Progenitor cell of endocrine pancreas (in vitro differentiated cells): Measurements from ENCODE around the gene RASSF8. TPM values are rescaled to one million over a fixed set of nuclear protein-coding genes. Genes with fewer than 3 reads are reported as not detected.

ENCODE experiments used
- DNase-seq: peaks from one replicate; pipeline ENCODE4 v3.0.0; 2021; ENCODE audit warnings: low spot score; ENCODE audit not compliant: unreplicated experiment
- H3K27ac Mint-ChIP-seq: 2 replicates; pipeline ENCODE4 v1.8.0; 2021; ENCODE audit warnings: mild to moderate bottlenecking, moderate library complexity, mixed read lengths
- H3K27me3 Mint-ChIP-seq: 2 replicates; pipeline ENCODE4 v1.8.0; 2021; ENCODE audit warnings: mixed read lengths
- H3K36me3 Mint-ChIP-seq: 2 replicates; pipeline ENCODE4 v1.8.0; 2022; ENCODE audit warnings: mixed read lengths; ENCODE audit not compliant: insufficient read depth
- H3K4me1 Mint-ChIP-seq: 2 replicates; pipeline ENCODE4 v1.8.0; 2021; ENCODE audit warnings: low read depth, mixed read lengths
- H3K4me3 Mint-ChIP-seq: 2 replicates; pipeline ENCODE4 v1.8.0; 2021; ENCODE audit warnings: low read depth, mild to moderate bottlenecking, moderate library complexity, mixed read lengths
- H3K9me3 Mint-ChIP-seq: 2 replicates; pipeline ENCODE4 v1.8.0; 2021; ENCODE audit warnings: low read depth, mixed read lengths
- long read RNA-seq: library from polyadenylated mRNA; unstranded; transcript quantifications from one replicate; pipeline ENCODE4 v2.0.0, GENCODE V29; 2020
- total RNA-seq: library from RNA; stranded (reverse); gene quantifications from 2 replicates; pipeline ENCODE4 v1.2.1, GENCODE V29; 2021
- TF ChIP-seq, protein P1 (sequence below): fragments of 200-600 bp; sonication (generic); IDR thresholded peaks from one replicate; pipeline ENCODE4 v1.5.0; 2021; ENCODE audit warnings: antibody characterized with exemption, mild to moderate bottlenecking; ENCODE audit not compliant: unreplicated experiment

The RASSF8 gene, protein sequence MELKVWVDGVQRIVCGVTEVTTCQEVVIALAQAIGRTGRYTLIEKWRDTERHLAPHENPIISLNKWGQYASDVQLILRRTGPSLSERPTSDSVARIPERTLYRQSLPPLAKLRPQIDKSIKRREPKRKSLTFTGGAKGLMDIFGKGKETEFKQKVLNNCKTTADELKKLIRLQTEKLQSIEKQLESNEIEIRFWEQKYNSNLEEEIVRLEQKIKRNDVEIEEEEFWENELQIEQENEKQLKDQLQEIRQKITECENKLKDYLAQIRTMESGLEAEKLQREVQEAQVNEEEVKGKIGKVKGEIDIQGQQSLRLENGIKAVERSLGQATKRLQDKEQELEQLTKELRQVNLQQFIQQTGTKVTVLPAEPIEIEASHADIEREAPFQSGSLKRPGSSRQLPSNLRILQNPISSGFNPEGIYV
- 36.9 and 38.8 TPM in 2 replicates for total RNA-seq
- long read RNA-seq, partial matches to known transcripts, result 1 of 6 reads
- long read RNA-seq, other reads (novel, unspliced or antisense), result 5 of 6 reads

DNA sequence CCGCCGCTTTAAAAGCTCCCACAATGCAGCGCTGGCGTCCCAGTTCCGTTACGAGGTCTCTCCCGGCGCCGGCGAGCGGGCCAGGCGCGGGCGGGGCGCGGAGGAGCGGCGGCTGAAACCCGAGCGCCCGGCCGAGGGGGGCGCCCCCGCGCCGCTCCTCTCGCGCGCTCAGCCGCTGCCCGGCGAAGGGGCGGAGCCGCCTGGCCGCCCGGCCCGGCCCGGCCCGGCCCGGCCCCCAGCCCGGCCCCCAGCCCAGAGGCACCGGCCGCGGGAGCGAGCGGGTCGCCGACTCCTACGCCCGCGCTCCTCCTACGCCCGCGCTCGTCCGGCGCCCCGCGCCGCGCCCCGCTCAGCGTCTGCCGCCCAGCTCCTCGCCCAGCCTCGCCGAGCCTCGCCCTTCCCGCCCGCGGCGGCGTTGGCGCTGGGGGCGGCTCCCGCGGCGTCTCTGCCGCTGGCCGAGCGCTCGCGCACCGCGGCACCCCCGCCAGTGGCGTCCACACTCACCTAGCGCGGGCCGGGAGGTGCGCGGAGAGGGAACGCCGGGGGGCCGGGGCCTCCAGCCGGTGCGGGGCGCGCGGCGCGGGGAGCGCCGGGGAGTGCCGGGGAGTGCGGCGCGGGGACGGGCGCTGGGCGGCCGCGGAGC lies at the start of gene RASSF8:
Gene RASSF8, plus strand, starts transcription at position 255 of the 643 bp plus-strand sequence. CDS start 96,662 bp downstream, outside the sequence.
- peak within 1 kb of the TSS; percentile 96 for H3K27ac Mint-ChIP-seq
- H3K9me3 Mint-ChIP-seq, result no peaks in the 10 kb centered on the region

DNA sequence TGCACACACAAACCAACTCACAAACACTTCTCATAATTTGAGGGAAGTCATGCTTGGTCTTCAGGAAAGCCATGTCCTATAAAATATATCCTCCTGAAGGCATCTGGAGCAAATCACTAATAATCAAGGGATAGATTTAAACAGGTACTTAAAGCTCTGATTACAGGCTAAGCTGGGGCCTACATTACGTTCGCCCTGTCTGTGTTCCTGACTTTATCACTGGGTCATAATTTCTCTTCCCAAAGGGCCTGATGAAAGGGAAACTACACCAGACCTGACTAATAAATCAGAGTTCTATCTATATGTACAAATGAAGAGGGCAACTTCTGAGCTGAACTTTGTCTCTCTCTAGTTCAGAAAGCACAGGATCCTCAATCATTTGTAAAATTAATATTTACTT lies 43.9 kb upstream of the RASSF8 start:
- Mint-ChIP-seq H3K36me3 (peaks cover 2% of the 10 kb centered on the region), H3K4me1 (peaks cover 10% of the 10 kb centered on the region), H3K9me3 (peaks cover 13% of the 10 kb centered on the region), H3K27me3 (no peaks in the 10 kb centered on the region), H3K4me3 (no peak overlapping the region), H3K27ac (no peak overlapping the region)
- TF ChIP-seq, protein P1, sequence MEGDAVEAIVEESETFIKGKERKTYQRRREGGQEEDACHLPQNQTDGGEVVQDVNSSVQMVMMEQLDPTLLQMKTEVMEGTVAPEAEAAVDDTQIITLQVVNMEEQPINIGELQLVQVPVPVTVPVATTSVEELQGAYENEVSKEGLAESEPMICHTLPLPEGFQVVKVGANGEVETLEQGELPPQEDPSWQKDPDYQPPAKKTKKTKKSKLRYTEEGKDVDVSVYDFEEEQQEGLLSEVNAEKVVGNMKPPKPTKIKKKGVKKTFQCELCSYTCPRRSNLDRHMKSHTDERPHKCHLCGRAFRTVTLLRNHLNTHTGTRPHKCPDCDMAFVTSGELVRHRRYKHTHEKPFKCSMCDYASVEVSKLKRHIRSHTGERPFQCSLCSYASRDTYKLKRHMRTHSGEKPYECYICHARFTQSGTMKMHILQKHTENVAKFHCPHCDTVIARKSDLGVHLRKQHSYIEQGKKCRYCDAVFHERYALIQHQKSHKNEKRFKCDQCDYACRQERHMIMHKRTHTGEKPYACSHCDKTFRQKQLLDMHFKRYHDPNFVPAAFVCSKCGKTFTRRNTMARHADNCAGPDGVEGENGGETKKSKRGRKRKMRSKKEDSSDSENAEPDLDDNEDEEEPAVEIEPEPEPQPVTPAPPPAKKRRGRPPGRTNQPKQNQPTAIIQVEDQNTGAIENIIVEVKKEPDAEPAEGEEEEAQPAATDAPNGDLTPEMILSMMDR, result no peak
- no peak for DNase-seq

More for the DNA sequence above, at the start of gene RASSF8:
- Mint-ChIP-seq H3K27me3 (peaks cover 2% of the 10 kb centered on the region), H3K4me1 (peaks cover 21% of the 10 kb centered on the region), H3K36me3 (peaks cover 3% of the 10 kb centered on the region), H3K4me3 (peak within 1 kb of the TSS; percentile 93)
- TF ChIP-seq, protein P1, result peak; percentile 18
- peak; percentile 80 for DNase-seq

DNA sequence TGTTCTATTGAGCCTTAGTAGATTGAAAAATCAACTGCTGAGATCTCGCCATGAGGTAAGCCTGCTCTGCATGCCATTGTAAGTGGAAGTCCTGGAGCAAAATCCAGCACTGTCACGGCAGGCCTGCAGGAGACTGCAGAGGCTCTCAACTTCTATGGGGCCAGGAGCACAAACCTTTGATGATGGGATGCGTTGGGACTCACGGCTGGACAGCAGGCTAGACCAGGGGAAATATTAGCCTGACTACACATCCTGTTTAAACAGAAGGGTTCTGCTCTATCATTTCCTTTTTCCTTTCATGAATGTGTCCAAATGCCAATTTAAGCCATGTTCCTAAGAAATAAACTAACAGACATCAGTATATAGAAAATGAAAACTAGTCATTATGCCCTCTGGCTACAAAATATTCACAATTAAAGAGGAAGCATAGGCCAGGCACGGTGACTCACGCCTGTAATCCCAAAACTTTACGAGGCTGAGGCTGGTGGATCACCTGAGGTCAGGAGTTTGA lies 33.9 kb upstream of the RASSF8 start:
- H3K4me3 Mint-ChIP-seq, result no peak overlapping the region
- H3K27me3 Mint-ChIP-seq, result peaks cover 2% of the 10 kb centered on the region
- H3K27ac Mint-ChIP-seq, result no peak overlapping the region
- TF ChIP-seq, protein P1, result no peak
- H3K9me3 Mint-ChIP-seq, result no peaks in the 10 kb centered on the region
- peaks cover 7% of the 10 kb centered on the region for H3K4me1 Mint-ChIP-seq
- no peak for DNase-seq
- no peaks in the 10 kb centered on the region for H3K36me3 Mint-ChIP-seq

DNA sequence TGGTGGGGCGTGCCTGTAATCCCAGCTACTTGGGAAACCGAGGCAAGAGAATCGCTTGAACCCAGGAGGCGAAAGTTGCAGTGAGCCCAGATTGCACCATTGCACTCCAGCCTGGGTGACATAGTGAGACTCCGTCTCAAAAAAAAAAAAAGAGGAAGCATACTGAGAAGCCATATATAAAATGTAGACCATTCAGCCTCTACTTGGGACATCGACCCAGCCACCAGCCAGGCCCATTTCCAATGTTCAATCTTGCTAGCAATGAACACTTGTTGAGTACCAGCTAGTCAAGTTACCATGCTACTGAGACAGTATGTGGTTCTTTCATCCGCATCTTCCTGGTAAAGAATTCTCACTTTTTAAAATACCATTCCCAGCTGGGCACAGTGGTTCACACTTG lies 33.4 kb upstream of the RASSF8 start:
- Mint-ChIP-seq H3K27ac (no peak overlapping the region), H3K4me1 (peaks cover 7% of the 10 kb centered on the region), H3K27me3 (peaks cover 2% of the 10 kb centered on the region), H3K9me3 (no peaks in the 10 kb centered on the region), H3K4me3 (no peak overlapping the region), H3K36me3 (no peaks in the 10 kb centered on the region)
- TF ChIP-seq, protein P1, result no peak
- DNase-seq, result no peak

DNA sequence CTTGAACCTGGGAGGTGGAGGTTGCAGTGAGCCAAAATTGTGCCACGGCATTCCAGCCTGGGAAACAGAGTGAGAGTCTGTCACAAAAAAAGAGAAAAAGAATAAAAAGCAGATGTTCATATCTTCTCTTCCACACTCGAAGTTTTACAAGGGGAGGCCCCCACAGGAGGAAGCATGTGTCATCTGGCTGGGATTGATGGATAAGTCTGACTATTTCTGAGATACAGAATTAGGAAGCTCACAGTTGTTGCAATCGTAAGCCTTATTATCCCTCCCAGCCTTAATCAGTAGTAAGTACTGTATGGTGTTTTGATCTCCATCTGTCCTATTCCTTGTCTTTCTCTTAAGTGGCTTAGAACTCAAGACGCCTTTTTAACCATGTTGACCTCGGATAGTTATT lies 31.9 kb upstream of the RASSF8 start:
- Mint-ChIP-seq H3K36me3 (no peaks in the 10 kb centered on the region), H3K4me3 (no peak overlapping the region), H3K9me3 (peaks cover 3% of the 10 kb centered on the region), H3K4me1 (peaks cover 7% of the 10 kb centered on the region), H3K27ac (no peak overlapping the region), H3K27me3 (peaks cover 2% of the 10 kb centered on the region)
- TF ChIP-seq, protein P1, result no peak
- no peak for DNase-seq
